ENCODE data around the gene MCF2L2.

MCF2L2 gene

DNA sequence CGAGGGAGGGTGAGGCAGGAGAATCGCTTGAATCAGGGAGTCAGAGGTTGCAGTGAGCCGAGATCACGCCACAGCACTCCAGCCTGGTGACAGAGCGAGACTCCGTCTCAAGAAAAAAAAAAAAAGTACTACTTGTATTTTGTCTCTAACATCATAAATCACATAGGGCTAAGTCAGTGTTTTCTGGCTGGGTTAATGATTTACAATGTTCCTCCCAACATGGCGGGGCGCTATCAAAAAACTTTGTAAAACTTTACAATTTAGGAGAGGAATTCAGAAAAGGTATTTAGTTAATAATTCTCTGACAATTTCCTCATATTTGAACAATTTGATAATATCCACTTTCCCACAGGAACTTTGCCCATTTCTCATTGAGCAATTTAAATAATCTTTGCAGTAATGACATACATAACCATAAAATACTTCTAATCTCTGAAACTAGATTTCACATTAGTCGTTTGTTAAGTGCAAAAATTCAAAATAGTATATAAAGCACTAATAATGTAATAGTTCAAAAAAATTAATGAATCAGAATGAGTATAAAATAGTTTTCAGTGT, 202.0 kb downstream of the MCF2L2 start:
- DNase-seq, result no peak

DNA sequence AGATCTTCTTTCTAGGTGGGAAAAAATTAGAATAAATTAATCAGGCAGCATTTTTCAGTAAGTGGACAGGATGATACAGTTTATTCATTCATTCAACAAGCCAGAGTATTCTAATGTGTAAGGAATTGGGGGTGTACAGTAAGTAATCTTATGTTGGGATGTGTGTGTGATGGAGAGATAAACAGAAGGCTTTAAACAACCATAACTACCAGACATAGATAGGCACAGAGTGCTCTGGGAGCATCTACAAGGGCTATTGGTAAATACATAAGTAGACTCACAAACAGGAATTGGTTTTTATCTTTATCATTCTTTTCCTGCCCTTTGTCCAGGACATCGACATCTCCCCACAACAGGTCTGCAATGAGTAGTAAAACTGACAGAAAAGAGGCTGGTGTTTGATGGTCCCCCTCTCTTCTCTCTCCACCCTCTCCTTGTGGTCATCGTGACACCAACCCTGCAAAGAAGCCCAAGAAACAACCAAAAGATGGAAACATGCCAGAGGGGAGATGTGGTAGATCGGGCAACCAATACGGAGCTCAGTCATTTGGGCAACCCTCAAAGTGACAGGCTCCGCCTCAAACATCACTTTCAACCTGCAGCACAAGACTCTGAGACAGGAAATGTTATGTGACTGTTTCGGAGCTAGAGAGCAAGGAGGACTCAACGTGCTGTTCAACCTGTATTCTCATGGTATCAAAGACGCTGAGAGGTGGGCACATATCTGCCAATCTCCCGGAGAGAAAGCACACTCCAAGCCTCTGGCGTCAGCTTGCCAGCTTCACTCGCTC, 204.0 kb downstream of the MCF2L2 start:
- DNase-seq, result peak; percentile 72

DNA sequence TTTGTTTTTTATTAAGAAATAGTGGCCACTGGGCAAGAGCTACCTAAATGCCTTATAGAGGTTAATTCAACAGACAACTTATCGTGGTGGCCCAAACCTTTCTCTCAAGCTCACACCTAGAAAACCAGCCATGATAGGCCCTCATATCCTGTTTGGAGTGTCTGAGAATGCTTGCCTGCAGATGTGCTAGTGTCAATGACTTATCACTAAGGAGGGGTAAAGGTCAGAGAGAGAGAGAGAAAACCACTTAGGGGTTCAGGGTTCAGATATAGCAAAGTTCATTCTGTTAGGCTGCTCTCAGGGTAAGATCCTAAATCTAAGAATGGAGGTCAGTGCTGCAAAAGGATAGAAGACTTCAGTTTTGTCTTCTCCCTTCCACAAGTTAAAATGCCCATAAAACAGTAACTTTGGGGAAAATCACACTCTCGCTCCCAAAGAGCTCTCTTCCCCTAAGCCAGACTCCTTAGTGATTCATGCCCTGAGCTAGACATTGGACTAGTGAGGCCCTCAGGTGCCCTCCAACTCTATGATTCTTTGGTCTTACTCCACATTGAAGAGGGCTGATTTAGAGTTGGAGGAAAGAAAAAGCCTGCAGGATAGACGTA, 205.7 kb downstream of the MCF2L2 start:
- DNase-seq, result no peak

DNA sequence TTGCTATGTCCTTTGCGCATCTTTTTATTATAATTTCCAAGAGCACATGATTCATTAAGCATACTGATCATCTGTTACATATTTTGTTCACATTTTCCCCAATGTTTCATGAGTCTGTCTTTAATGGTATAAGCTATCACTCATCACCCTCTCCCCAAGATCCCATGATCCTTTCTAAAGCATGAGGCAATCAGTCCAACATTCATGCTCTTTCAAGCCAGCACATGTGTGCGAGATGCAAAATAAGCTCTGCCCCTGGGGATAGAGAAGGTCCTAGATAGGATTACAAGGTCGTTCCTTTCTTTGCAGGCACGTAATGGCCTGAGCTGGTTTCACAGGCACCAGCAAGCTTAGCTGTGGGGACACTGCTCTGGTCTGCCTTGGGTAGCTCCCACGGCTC, 207.6 kb downstream of the MCF2L2 start:
- DNase-seq, result no peak

DNA sequence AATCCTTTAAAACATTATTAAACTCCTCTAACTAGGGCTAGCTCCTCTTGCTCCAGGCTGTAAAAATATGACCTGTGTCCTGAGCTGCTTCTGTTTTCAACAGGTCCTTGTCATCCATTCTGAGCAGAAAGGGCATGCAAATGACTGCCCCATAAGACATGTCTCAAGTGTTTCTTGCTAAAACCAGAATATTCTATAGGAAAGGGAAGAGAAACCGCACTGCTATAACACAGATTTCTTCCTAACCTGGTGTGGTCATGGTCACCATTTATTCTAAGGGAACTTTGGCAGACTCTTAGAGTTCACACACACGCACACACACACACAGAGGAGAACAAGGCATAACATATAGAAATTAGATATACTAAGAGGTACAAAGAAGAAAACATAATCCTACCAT, 209.6 kb downstream of the MCF2L2 start:
- DNase-seq, result no peak

DNA sequence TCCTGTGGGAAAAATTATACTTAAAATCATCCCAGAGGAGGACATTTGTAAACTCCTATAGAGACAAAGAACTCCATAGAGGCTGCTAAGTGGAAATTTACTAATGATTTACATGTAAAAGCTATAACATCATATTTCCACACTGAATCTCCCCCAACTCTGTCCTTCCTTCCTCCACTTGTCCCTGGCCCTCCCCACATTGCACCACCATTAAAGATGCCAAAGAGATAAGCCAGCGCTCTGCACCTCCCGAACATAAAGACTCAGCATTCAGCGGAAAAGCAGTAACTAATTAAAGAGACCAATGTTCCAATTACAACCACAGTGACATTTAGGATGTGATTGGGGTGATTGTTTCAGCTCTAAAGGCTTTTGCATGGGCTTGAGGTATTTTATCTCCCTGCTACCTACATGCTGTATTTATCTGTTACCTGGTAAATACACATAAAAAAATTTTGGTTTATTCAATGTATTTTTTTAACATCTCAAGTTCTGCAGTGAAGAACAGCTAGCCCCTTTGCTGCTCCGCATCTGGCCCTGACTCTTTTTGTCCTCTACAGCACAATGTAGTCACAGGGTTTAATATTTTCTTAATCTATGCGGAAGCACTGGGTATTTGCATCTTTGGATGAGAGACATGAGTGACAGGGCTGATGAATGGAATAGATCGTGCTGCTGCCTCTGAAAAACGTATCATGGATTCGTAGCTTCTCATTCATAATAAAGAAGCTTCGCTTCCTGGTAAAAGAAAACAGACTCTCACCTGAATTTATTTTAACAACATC, 210.7 kb downstream of the MCF2L2 start:
- no peak for DNase-seq

DNA sequence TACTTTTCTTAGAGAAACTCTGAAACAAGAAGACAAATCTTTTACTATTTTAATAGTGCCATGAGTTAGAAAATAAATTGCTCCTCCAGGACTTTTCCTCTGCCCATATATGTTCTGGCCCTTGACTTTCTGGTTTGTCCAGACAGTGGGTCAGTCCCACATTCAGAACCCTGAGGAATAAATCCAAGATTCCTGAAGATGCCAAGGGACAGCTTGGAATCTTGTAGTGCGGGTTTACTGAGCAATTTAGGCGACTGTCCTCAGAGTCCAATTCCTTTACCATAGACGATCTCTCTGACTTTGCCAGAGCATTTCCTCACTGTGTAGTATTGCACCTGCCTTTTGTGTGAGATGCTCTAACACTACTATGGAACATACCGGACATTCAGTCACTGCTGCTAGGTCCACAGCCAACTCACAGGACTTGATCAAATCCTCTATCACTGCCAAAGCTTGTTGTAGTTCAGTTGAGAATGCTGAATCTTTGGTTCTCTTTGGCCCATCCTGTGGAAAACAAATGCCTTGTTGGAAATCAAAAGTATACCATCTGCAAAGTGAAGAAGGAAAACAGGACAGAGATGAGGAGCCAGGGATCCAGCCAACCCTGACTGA, 212.7 kb downstream of the MCF2L2 start:
- DNase-seq, result no peak

DNA sequence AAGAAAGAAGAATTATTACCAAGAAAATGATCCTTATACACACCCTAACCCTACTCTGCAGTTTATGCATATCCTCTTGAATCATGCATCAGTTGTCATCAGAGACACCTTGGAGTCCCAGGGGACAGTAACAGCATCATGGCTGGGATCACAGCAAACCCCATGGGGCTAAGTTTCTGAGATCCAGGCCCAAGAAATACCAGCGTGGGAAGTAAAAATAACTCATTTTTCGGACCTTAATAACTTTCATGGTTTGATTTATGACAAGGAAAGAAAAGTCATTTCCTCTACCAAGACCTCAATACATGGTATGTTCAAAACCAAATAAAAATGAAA, 214.2 kb downstream of the MCF2L2 start:
- DNase-seq, result no peak

DNA sequence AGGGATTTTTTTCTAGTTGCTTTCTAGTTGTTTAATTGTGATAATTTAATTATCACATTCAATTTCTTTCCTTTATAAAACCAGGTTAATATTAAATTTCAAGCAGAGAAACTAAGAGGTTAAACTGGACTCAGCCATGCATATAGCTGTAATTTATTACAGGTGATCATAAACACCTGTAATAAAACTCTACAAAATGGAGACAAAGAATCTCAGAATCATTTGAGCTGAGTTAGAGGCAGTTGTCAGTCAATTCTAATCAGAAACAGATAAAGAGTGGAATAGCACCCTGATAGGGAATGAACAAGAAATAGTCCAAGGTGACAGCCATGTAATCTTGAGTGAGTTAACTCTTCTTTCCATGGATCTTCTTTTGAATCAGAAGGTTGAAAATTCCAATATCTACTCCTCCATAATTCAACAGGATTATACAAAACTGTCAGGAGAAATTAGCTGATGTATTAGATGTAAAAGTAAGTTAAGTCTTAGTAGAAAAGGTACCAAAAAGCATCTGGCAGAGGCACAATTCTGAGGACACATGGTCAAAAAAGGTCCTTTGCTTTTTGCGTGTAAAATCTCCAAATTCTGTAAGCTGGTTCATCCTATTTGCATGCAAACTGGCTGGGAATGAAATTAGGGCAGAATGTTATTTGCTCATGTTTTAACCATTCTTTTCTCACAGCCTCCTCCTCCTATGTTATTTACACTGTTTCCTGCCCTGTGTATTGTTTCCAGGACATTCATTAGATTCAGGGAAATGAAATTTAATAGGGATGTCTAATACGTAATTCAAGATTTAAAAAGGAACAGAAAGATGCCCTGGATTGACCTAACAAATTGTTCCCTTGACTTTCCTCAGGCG, 214.8 kb downstream of the MCF2L2 start:
- no peak for DNase-seq

DNA sequence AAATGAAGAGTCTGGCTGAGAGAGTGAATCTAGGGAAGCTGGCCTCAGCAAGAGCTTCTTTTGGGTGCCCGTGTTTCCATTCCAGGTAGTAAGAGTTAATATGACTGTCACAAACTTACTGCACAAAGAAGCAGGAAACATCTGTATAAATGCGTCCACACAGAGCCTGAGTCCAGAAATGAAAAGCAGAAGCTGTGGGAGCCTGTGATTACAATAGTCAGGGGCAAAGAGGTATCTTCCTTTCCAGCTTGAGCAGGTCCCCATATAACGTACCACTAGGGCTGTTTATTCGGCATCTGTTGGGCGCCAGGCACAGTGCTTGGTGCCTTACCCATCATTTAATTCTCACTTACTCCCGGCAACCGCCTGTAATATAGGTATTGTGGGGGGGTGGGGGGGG, 215.9 kb downstream of the MCF2L2 start:
- DNase-seq, result no peak

DNA sequence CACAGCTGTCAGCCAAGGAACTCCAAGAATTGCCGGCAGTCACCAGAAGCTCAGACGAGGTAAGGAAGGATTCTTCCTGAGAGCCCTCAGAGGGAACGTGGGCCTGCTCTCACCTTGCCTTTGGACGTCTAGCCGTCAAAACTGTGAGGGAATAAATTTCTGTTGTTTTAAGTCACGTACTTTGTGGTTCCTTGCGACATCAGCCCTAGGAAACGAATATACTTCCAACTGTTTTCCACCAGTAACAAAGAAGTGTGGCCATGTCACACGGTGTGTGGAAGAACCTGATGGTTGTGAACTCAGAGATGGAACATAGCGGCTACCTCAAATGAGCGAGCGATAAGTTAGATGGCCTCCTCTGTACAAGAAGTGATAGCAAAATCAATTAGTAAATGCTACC, 216.3 kb downstream of the MCF2L2 start:
- no peak for DNase-seq

DNA sequence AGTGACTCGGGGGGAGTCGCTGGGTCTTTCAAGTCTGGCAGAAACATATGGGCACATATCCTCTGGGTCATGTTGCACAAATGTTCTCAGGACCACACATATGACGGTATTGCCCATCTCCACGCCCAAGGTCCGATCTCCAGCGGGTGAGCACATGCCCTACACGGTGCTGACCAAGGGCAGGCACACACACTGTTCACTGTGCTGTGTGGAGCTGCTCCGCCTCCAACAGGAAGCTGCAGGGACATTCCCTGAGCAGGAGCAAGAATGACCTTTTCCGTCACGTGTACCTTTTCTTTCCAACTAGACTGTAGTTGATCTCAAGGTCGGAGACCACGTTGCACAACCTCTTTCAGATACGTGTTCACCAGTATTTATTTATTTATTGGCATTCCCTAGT, 217.1 kb downstream of the MCF2L2 start:
- DNase-seq, result no peak

DNA sequence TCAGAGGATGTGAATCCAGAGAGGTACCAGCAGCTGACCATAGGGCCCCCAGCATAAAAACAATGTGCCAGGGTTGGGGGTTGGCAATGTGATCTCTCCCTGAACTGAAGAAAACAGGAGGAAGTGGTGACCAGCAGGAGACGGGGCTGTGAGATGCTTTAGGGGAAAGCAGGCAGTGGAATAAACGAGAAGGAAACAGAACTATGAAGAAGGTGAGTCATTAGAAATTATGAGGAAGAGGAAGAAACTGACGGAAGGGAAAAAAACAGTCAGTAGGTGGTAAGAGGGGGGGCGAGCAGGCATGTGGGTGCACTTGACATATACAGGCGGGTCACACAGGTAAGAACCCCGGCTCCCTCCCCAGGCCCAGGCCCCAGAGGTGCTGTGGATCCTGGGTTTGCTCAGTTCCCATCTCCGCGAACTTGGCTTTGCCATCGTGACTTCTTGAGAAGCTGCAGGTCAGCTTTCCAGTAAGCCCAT, 217.5 kb downstream of the MCF2L2 start:
- DNase-seq, result no peak

DNA sequence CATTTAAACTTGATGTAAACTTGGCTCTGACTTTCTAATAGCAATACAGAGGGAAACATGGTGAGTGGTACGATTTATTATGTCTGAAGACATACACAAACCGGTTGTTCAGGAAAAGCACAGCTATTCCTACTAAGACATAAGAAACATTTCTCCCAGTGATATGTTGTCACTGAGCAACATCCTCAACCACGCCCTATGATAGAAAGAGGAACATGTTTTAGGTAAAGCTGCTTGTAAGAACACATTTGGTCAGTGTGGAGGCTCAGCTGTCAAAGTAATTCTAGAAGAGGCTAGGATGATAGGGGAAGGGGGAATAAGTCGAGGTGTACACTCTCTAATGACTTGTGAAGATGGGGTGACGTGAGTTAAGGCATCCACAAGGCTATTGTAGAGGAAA, 218.1 kb downstream of the MCF2L2 start:
- DNase-seq, result no peak

DNA sequence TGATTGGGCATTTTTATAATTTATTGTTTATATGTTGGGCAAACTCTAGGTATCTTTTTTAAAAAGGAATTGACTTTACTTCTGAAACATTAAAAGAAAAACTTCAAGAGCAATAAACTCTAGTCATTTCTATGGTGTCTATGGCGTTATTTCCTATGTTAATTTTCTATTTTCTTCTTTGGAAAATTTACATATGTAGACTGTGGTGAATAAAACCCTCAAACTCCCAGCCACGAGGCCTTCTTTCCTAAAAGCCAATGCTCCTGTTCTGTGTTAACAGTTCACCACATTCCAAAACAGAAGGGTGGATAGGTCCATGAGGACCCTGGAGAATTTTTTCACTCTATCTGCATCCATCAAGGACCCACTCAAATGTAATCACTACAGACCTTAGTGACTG, 219.6 kb downstream of the MCF2L2 start:
- DNase-seq, result no peak

DNA sequence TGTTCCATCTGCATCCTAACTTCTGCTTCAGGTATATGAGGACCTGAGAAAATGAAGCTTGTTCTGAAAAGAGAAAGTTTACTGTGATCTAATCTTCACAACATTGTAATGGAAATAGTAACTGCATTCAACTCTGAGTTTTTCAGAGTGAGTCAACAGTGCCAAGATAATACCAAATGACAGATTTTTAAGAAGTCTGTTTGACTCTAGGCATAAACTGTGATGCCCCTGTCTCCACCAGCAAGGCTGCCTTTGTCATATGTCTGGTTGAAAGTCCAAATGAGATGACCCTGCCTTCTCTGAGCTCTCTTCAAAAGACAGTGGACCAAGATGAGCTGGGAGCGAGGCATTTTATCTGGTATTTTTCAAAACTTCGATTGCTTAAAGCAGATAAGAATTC, 220.2 kb downstream of the MCF2L2 start:
- no peak for DNase-seq

DNA sequence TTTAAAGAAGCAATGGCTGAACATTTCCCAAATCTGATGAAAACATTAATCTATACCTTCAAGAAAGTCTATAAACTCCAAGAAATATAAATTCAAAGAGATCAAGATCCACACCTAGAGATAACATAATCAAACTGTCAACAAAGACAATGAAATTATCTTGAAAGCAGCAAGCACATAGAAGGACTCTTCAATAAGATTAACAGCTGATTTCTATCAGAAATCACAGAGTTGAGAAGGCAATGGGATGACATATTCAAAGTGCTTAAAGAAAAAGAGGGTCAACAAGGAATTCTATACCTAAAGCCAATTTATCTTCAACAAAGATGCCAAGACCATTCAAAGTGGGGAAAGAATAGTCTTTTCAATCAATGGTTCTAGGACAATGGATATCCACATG, 224.7 kb downstream of the MCF2L2 start:
- DNase-seq, result no peak

DNA sequence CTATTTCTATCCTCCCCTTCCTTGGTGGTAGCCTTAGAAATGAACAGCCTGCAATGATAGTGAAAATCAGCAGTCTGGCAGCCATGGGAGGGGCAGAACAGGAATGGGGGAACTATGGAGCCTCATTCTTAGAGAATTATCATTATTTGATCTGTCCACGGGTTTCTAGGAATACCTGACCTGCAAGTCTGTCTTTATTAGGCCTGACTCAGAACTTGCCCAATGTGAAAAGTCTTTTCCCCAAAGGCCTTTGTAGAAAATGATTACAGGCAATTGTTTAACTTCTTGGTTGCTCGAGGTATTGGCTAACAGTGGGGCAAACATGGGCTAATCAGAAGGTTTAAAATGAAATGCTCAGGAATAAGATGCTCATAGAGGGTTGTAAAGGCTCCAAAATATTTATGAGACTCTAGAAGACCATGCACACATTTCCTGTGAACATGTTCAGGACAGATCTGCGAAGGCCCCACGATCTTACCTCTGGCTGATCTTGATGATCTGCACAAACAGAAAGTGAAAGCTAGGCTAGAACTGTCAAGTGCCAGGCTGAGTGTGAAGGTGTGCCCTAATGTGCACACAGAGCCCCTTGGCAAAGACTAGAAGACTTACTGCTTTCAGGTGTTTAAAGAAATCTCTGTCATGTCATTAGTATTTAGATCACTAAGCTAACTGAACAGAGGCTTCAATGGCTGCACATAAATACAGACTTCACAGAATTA, 226.3 kb downstream of the MCF2L2 start:
- peak; percentile 70 for DNase-seq

DNA sequence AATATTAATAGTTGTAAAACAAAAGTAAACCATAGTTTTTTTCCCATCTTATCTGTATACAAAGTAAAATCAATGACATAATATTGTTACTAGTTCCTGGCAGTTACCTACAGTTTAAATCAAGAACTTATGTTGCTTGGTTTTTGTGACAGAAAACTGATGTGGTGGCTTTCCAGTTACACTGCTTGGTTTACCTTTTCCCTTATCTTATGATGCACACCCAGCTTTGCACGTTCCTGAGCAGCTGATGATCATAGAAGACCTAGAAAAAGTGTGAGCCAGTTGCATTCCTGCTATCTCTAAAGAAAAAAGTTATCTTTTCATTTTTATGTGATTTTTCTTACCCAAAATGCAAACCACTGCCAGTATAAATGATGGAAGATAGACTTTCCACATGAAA, 229.5 kb downstream of the MCF2L2 start:
- no peak for DNase-seq

DNA sequence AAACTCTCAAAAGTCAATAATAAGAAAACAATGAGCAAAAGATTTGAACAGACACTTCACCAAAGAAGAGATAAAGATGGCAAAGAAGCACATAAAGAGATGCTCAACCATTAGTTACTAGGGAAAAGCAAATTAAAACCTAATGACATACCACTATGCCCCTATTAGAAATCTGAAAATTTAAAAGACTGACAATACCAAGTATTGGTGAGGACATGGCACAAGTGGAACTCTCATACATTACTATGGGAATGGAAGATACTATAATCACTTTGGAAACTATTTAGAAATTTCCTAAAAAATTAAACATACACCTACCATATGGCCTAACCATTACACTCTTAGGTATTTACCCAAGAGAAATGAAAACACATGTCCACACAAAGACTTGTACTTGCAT, 230.7 kb downstream of the MCF2L2 start:
- no peak for DNase-seq

DNA sequence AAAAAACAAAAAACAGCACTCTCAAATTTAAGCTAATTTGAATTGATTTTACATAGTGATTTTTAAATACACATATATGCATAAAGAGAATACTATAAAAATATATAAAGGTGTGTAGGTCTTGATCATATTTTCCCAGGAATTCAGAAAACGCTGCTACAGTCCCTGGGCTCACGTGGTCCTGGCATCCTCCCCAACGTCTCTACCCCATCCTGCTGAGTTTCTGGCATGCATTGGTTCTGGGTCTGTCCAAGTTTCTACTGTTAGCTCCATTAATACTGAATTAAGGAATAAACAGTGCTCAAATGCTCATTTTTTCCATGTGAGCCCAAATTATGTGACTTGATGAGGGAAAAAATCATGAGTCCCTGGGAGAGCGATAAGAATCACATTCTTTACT, 233.2 kb downstream of the MCF2L2 start:
- no peak for DNase-seq

All from activated effector memory CD4-positive, alpha-beta T cell treated with anti-CD3 and anti-CD28 coated beads, Interleukin-2, amount 50 U/mL, for 16 hours (primary cell).